Measurements from ENCODE around the gene UNC80. TPM values are rescaled to one million over a fixed set of nuclear protein-coding genes. Genes with fewer than 3 reads are reported as not detected.

Gene UNC80
- polyA plus RNA-seq, 1 experiment = not detected

GRCh38 chr2:209998596-209998995 is 227.0 kb downstream of the UNC80 start:
- ChIA-PET CTCF (interaction anchor here (0.6 to 1.5 kb wide), 4 partner anchors 9 to 1740 kb away, joined by 3 to 5 read pairs (median 4); no protein-coding TSS in a partner anchor), POLR2A (no interaction called here)
- H3K4me3 ChIP-seq (ENCODE audit: low read depth, low read length) = no peak overlapping the region
- TF ChIP-seq, protein P1, sequence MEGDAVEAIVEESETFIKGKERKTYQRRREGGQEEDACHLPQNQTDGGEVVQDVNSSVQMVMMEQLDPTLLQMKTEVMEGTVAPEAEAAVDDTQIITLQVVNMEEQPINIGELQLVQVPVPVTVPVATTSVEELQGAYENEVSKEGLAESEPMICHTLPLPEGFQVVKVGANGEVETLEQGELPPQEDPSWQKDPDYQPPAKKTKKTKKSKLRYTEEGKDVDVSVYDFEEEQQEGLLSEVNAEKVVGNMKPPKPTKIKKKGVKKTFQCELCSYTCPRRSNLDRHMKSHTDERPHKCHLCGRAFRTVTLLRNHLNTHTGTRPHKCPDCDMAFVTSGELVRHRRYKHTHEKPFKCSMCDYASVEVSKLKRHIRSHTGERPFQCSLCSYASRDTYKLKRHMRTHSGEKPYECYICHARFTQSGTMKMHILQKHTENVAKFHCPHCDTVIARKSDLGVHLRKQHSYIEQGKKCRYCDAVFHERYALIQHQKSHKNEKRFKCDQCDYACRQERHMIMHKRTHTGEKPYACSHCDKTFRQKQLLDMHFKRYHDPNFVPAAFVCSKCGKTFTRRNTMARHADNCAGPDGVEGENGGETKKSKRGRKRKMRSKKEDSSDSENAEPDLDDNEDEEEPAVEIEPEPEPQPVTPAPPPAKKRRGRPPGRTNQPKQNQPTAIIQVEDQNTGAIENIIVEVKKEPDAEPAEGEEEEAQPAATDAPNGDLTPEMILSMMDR (IDR thresholded peaks at IDR 0.05; ENCODE audit: low read depth, low read length) = no peak
- H3K27ac ChIP-seq (ENCODE audit: low read depth, low read length) = no peak overlapping the region
- no peaks in the 10 kb centered on the region; the same call in 1 of the 2 replicates for H3K9me3 ChIP-seq (ENCODE audit: control insufficient read depth, insufficient read depth, low read length)
- DNase-seq (ENCODE audit: low read depth, low spot score) = no peak
- no peaks in the 10 kb centered on the region for H3K27me3 ChIP-seq (ENCODE audit: control insufficient read depth, insufficient read depth, low read length)

DNA sequence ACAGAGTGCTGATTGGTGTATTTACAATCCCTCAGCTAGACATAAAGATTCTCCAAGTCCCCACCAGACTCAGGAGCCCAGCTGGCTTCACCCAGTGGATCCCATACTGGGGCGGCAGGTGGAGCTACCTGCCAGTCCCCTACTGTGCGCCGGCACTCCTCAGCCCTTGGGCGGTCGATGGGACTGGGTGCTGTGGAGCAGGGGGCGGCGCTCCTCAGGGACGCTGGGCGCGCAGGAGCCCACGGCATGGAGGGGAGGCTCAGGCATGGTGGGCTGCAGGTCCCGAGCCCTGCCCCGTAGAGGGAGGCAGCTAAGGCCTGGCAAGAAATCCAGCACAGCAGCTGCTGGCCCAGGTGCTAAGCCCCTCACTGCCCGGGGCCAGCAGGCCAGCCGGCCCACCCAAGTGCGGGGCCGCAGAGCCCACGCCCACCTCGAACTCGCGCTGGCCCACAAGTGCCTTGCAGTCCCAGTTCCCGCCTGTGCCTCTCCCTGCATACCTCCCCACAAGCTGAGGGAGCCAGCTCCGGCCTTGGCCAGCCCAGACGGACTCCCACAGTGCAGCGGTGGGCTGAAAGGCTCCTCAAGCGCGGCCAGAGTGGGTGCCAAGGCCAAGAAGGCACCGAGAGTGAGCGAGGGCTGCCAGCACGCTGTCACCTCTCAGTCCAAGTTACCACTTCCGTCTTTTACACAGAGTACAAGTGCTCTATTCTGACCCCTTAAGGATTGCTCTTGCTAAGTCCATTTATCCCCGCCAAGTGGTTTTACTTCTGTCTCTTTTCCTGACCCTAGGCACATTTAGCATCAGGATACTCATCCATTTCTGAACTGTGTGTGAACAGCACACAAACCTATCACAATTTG is 229.1 kb downstream of the UNC80 start:
- no peak for DNase-seq (ENCODE audit: low read depth, low spot score)
- H3K27me3 ChIP-seq (ENCODE audit: control insufficient read depth, insufficient read depth, low read length) = no peaks in the 10 kb centered on the region
- no peak overlapping the region for H3K27ac ChIP-seq (ENCODE audit: low read depth, low read length)
- no peak overlapping the region for H3K4me3 ChIP-seq (ENCODE audit: low read depth, low read length)
- CTCF ChIA-PET = interaction anchor here (1.2 kb wide), 1 partner anchor 73 kb away, joined by 5 read pairs; no protein-coding TSS in a partner anchor
- TF ChIP-seq, protein P1 (IDR thresholded peaks at IDR 0.05; ENCODE audit: low read depth, low read length) = no peak
- H3K9me3 ChIP-seq (ENCODE audit: control insufficient read depth, insufficient read depth, low read length) = no peaks in the 10 kb centered on the region; the same call in 1 of the 2 replicates
- POLR2A ChIA-PET = no interaction called here

DNA sequence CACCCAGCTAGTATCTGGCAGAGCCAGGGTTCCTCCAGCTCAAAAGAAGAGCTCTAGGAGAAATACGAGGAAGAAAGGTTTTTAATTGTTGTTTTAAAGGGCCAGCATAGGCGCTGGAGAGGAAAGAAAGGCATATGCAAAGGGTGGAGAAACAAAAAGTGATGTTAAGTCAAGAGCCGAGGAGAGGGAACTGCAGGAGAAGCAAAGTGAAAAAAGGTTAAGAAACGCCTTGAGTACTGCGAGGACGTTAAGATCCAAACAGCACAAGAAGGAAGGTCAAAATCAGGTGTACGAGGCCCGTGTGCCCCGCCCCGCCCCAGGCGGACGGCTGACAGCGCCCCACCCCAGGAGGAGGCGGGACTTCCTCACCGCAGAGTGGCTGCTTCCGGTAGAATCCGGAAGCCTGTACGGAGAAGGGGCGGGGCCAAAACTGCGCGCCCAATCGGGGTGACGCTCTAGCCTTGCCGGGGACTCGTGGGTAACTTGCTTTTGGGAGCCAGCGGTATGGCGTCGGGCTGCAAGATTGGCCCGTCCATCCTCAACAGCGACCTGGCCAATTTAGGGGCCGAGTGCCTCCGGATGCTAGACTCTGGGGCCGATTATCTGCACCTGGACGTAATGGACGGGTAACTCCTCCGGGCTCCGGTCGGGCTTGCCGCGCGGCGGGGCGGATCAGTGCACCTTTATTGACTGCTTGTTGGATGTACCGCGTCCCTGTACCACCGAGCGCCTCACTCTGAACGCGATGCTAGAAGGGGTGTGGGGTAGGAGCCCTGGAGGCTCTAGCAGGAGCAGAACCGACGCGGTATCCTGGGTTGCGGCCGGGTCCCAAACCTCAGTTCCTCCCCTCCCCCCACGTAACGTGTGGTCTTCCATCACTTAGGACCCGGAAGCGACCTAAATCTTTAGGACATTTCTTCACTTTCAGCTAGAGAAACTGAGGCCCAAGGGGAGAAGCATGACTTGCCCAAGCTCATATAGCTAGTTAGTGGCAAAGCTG is 230.8 kb downstream of the UNC80 start, which contains the start of gene RPE:
Gene RPE, plus strand, starts transcription at position 481 of the 1,000 bp plus-strand sequence. Its CDS starts 24 bp downstream, at position 505.
- Histone ChIP-seq H3K27ac (ENCODE audit: low read depth, low read length) (no peak within 1 kb of the TSS), H3K27me3 (ENCODE audit: control insufficient read depth, insufficient read depth, low read length) (no peaks in the 10 kb centered on the region), H3K9me3 (ENCODE audit: control insufficient read depth, insufficient read depth, low read length) (no peaks in the 10 kb centered on the region; the same call in 1 of the 2 replicates), H3K4me3 (ENCODE audit: low read depth, low read length) (peak within 1 kb of the TSS; percentile 93)
- TF ChIP-seq, protein P1 (IDR thresholded peaks at IDR 0.05; ENCODE audit: low read depth, low read length) = no peak
- POLR2A ChIA-PET = no interaction called here
- DNase-seq (ENCODE audit: low read depth, low spot score) = peak; percentile 70
- CTCF ChIA-PET = interaction anchor here (0.6 to 1.0 kb wide), 3 partner anchors 71 to 196 kb away, joined by 3 to 4 read pairs (median 3); no protein-coding TSS in a partner anchor

- POLR2A ChIA-PET = no interaction called here
- peak overlapping the region; percentile 93 for H3K4me3 ChIP-seq (ENCODE audit: low read depth, low read length)
- H3K27ac ChIP-seq (ENCODE audit: low read depth, low read length) = no peak overlapping the region
- H3K27me3 ChIP-seq (ENCODE audit: control insufficient read depth, insufficient read depth, low read length) = no peaks in the 10 kb centered on the region
- DNase-seq (ENCODE audit: low read depth, low spot score) = no peak
- CTCF ChIA-PET = interaction anchor here (0.6 to 1.0 kb wide), 3 partner anchors 70 to 196 kb away, joined by 3 to 4 read pairs (median 3); no protein-coding TSS in a partner anchor
- TF ChIP-seq, protein P1 (IDR thresholded peaks at IDR 0.05; ENCODE audit: low read depth, low read length) = no peak
- H3K9me3 ChIP-seq (ENCODE audit: control insufficient read depth, insufficient read depth, low read length) = no peaks in the 10 kb centered on the region; the same call in 1 of the 2 replicates
Observed at GRCh38 chr2:210003359-210003758, 231.7 kb downstream of the UNC80 start.

All from AG04450 (cell line).